ENCODE data around the gene ALCAM. TPM values are rescaled to one million over a fixed set of nuclear protein-coding genes. Genes with fewer than 3 reads are reported as not detected.

Gene ALCAM
- total RNA-seq, 1 experiment from 2014 or later = 36.8 TPM

DNA sequence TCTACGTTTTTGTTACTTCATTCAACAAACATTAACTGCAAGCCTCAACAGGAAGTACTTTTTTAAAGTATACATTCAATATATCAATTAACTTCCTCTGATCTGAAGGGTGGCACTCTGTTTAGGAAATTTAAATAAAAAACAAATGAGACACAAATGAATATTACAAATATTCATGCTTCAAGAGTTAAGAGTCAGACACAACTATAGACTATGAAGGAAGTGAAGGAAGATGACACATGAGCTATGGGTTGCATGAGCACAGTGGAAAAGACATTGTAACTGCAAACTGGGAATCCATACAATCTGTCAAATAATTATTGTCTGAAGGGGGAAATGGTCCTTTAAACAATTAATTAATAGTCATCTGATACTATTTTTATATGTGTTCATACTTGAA is 26.8 kb upstream of the ALCAM start:
- Histone ChIP-seq H3K27ac (ENCODE audit: low read depth, low read length, poor library complexity, severe bottlenecking) (no peak overlapping the region), H3K4me1 (ENCODE audit: insufficient read depth, low read length, poor library complexity, severe bottlenecking) (no peaks in the 10 kb centered on the region), H3K27me3 (replicated peaks; ENCODE audit: insufficient read depth, low read depth, low read length, poor library complexity) (no peaks in the 10 kb centered on the region), H3K9me3 (ENCODE audit: low read depth, low read length, poor library complexity, severe bottlenecking) (no peaks in the 10 kb centered on the region), H3K36me3 (ENCODE audit: insufficient read depth, low read length, poor library complexity, severe bottlenecking) (no peaks in the 10 kb centered on the region), H3K4me3 (ENCODE audit: low read depth, low read length, poor library complexity, severe bottlenecking) (no peak overlapping the region)
- ChIA-PET CTCF (no interaction called here), POLR2A (ENCODE audit: low non-redundant PET) (no interaction called here)
- no peak for DNase-seq (ENCODE audit: low spot score)
- BruUV-seq (replicated peaks) = no TSS peak
- intact Hi-C loops (cut with micrococcal nuclease; ENCODE audit: unreplicated experiment) = no loop called here
- TF ChIP-seq, protein P1, sequence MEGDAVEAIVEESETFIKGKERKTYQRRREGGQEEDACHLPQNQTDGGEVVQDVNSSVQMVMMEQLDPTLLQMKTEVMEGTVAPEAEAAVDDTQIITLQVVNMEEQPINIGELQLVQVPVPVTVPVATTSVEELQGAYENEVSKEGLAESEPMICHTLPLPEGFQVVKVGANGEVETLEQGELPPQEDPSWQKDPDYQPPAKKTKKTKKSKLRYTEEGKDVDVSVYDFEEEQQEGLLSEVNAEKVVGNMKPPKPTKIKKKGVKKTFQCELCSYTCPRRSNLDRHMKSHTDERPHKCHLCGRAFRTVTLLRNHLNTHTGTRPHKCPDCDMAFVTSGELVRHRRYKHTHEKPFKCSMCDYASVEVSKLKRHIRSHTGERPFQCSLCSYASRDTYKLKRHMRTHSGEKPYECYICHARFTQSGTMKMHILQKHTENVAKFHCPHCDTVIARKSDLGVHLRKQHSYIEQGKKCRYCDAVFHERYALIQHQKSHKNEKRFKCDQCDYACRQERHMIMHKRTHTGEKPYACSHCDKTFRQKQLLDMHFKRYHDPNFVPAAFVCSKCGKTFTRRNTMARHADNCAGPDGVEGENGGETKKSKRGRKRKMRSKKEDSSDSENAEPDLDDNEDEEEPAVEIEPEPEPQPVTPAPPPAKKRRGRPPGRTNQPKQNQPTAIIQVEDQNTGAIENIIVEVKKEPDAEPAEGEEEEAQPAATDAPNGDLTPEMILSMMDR (conservative IDR thresholded peaks at IDR 0.05; ENCODE audit: low read depth, low read length) = no peak
- no peak for TF ChIP-seq EZH2 (IDR thresholded peaks at IDR 0.05; ENCODE audit: borderline replicate concordance, low read depth, low read length, poor library complexity, severe bottlenecking)

DNA sequence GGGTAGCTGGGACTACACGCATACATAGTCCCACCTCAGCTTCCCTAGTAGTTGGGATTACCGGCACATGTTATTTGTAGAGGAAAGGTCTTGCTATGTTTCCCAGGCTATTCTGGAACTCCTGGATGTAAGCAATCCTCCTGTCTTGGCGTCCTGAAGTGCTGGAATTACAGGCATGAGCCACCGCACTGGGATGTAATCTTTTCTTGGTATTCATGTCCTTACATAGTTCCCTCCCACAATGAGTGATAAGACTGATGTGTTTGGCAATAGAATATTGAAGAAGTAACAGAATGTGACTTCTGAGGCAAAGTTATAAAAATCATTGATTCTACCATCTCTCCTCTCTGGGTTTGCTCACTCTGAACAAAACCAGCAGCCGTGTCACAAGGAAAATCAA is 22.7 kb upstream of the ALCAM start:
- intact Hi-C loops (cut with micrococcal nuclease; ENCODE audit: unreplicated experiment) = no loop called here
- no peak overlapping the region for H3K4me3 ChIP-seq (ENCODE audit: low read depth, low read length, poor library complexity, severe bottlenecking)
- TF ChIP-seq, protein P1 (conservative IDR thresholded peaks at IDR 0.05; ENCODE audit: low read depth, low read length) = no peak
- no peak for TF ChIP-seq EZH2 (IDR thresholded peaks at IDR 0.05; ENCODE audit: borderline replicate concordance, low read depth, low read length, poor library complexity, severe bottlenecking)
- no peaks in the 10 kb centered on the region for H3K4me1 ChIP-seq (ENCODE audit: insufficient read depth, low read length, poor library complexity, severe bottlenecking)
- no peaks in the 10 kb centered on the region for H3K36me3 ChIP-seq (ENCODE audit: insufficient read depth, low read length, poor library complexity, severe bottlenecking)
- no TSS peak for BruUV-seq (replicated peaks)
- CTCF ChIA-PET = no interaction called here
- no peaks in the 10 kb centered on the region for H3K9me3 ChIP-seq (ENCODE audit: low read depth, low read length, poor library complexity, severe bottlenecking)
- DNase-seq (ENCODE audit: low spot score) = no peak
- no peaks in the 10 kb centered on the region for H3K27me3 ChIP-seq (replicated peaks; ENCODE audit: insufficient read depth, low read depth, low read length, poor library complexity)
- POLR2A ChIA-PET (ENCODE audit: low non-redundant PET) = no interaction called here
- no peak overlapping the region for H3K27ac ChIP-seq (ENCODE audit: low read depth, low read length, poor library complexity, severe bottlenecking)

DNA sequence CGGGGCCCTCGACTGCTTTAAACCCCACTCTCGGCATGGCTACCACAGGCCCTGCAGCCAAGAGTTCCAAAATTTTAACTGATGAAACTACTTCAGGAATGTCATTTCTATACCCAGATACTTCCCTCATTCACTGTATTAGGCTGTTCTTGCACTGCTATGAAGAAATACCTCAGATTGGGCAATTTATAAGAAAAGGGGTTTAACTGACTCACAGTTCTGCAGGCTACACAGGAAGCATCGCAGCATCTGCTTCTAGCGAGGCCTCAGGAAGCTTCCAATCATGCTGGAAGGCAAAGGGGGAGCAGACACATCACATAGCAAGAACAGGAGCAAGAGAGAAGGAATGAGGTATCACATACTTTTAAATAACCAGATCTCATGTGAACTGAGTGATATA is 21.6 kb upstream of the ALCAM start:
- Histone ChIP-seq H3K27me3 (replicated peaks; ENCODE audit: insufficient read depth, low read depth, low read length, poor library complexity) (no peaks in the 10 kb centered on the region), H3K4me1 (ENCODE audit: insufficient read depth, low read length, poor library complexity, severe bottlenecking) (no peaks in the 10 kb centered on the region), H3K36me3 (ENCODE audit: insufficient read depth, low read length, poor library complexity, severe bottlenecking) (no peaks in the 10 kb centered on the region), H3K4me3 (ENCODE audit: low read depth, low read length, poor library complexity, severe bottlenecking) (no peak overlapping the region), H3K27ac (ENCODE audit: low read depth, low read length, poor library complexity, severe bottlenecking) (no peak overlapping the region), H3K9me3 (ENCODE audit: low read depth, low read length, poor library complexity, severe bottlenecking) (no peaks in the 10 kb centered on the region)
- intact Hi-C loops (cut with micrococcal nuclease; ENCODE audit: unreplicated experiment) = no loop called here
- DNase-seq (ENCODE audit: low spot score) = no peak
- POLR2A ChIA-PET (ENCODE audit: low non-redundant PET) = no interaction called here
- no TSS peak for BruUV-seq (replicated peaks)
- CTCF ChIA-PET = no interaction called here
- TF ChIP-seq, protein P1 (conservative IDR thresholded peaks at IDR 0.05; ENCODE audit: low read depth, low read length) = no peak
- no peak for TF ChIP-seq EZH2 (IDR thresholded peaks at IDR 0.05; ENCODE audit: borderline replicate concordance, low read depth, low read length, poor library complexity, severe bottlenecking)
